ENCODE measurements around the gene RPS21. TPM values are rescaled to one million over a fixed set of nuclear protein-coding genes. Genes with fewer than 3 reads are reported as not detected.

Gene RPS21
- total and polyA plus RNA-seq, 9 of the 15 experiments (the other 6 are each of a cell fraction or from before 2014, with no cell fraction given), result 1,380 to 5,647 (median 3,091) TPM

DNA sequence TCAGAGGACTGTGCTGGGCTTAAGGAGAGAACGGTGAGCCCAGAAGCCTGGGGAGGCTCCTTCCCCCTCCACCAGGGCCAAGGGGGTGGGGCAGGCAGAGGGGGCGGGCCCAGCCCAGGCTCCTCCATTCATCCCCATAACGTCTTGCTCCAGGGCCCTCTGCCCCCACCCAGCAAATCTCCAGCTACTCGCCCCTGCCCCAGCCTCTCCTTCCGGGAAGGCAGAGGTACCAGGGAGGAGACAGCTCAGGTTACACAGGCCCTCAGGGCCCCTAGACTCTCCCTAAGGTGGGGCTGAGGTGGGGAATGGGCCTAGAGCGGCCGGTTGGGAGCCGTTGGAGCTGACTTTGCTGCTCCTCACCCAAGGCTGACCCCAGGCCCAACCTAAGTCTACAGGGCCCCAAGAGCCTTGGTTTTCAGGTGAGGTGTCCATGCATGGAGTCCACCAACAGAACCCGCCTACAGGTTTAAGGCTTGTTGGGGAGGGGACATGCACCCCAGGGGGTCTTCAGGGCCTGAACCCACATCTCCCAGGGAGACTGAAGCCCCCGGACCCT, 21.0 kb upstream of the RPS21 start (continued):
- TF ChIP-seq, protein P1, sequence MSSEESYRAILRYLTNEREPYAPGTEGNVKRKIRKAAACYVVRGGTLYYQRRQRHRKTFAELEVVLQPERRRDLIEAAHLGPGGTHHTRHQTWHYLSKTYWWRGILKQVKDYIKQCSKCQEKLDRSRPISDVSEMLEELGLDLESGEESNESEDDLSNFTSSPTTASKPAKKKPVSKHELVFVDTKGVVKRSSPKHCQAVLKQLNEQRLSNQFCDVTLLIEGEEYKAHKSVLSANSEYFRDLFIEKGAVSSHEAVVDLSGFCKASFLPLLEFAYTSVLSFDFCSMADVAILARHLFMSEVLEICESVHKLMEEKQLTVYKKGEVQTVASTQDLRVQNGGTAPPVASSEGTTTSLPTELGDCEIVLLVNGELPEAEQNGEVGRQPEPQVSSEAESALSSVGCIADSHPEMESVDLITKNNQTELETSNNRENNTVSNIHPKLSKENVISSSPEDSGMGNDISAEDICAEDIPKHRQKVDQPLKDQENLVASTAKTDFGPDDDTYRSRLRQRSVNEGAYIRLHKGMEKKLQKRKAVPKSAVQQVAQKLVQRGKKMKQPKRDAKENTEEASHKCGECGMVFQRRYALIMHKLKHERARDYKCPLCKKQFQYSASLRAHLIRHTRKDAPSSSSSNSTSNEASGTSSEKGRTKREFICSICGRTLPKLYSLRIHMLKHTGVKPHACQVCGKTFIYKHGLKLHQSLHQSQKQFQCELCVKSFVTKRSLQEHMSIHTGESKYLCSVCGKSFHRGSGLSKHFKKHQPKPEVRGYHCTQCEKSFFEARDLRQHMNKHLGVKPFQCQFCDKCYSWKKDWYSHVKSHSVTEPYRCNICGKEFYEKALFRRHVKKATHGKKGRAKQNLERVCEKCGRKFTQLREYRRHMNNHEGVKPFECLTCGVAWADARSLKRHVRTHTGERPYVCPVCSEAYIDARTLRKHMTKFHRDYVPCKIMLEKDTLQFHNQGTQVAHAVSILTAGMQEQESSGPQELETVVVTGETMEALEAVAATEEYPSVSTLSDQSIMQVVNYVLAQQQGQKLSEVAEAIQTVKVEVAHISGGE (CRISPR knock-in tag; IDR thresholded peaks at IDR 0.05), result no peak
- TF ChIP-seq PPARD (CRISPR knock-in tag; IDR thresholded peaks at IDR 0.05), result no peak
- TF ChIP-seq EP400 (IDR thresholded peaks at IDR 0.05), result no peak

DNA sequence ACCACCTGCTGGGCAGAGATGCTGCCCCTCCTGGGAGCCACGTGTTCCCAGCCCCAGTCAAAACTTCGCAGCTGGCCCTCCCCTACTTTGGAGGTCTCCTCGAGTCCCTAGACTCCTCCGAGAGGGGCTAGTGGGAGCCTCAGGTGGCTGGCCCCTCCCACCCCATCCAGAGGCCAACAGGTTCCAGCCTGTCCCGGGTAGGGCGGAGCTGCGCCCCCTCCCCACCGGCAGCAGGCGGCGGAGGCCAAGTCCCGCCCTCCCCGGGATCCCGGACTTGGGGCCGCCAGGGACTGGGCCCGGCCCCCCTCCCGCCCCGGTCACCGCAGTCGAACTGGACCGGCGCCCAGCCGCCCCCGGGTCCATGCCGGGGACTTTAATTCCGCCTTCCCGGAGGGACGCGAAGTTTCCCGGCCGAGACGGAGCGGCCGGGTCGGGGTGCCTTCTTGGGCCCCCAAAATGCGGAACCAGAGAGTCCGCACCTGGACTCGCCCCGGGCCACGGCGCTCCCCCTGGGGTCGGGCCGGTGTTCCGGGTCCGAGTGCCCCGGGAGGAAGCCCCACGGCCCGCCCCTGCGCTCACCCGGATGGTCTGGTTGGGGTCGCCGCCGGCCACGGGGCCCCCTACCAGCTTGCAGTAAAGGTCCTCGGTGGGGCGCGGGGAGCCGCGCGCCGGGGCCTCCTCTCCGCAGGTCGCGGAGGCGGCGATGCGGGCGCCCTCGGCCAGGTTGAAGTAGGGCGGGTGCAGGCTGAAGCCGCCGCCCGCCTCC, 20.4 kb upstream of the RPS21 start:
- Histone ChIP-seq H3K4me2 (ENCODE audit: insufficient read depth, low read length) (peak overlapping the region; percentile 85), H3K9me1 (ENCODE audit: control insufficient read depth, insufficient read depth, low read length) (peaks cover 4% of the 10 kb centered on the region), H3K9me3 (replicated peaks; ENCODE audit: control insufficient read depth, insufficient read depth, low read depth, low read length) (no peaks in the 10 kb centered on the region), H3K27ac (ENCODE audit: extremely low read depth, low read depth, low read length) (peak overlapping the region; percentile 69), H2AFZ (ENCODE audit: low read depth, low read length) (peak overlapping the region; percentile 57; the same call in 1 of the 2 replicates), H3K36me3 (ENCODE audit: control insufficient read depth, insufficient read depth, low read length) (peaks cover 14% of the 10 kb centered on the region; the same call in 1 of the 3 replicates), H3K4me1 (replicated peaks in 1 of 2; ENCODE audit: control insufficient read depth in 2 of 2, insufficient read depth in 2 of 2, low read length in 2 of 2) (peaks cover 57 to 100% of the 10 kb centered on the region in 2 experiments), H3K4me3 (peak overlapping the region; percentile 78), H4K20me1 (replicated peaks; ENCODE audit: control insufficient read depth, insufficient read depth, low read length) (peaks cover 10% of the 10 kb centered on the region; the same call in 1 of the 2 replicates), H3K79me2 (ENCODE audit: control insufficient read depth, insufficient read depth, low read length) (peaks cover 48% of the 10 kb centered on the region), H3K27me3 (ENCODE audit: control insufficient read depth in 2 of 2, insufficient read depth in 2 of 2, low read length in 2 of 2) (no peaks in the 10 kb centered on the region), H3K9ac (ENCODE audit: insufficient read depth in 1 of 2, low read depth in 2 of 2, low read length in 2 of 2) (peak overlapping the region; percentile 75 to 96)
- DNase-seq (ENCODE audit: extremely low read depth in 1 of 4, low spot score in 3 of 4) (peak; percentile 79 to 91 (median 86)), FAIRE-seq (no peak), ATAC-seq (peak; percentile 64)
- WGBS (ENCODE audit: insufficient coverage, low coverage, missing lambda C conversion rate), result 3% methylated on average over 26 of the region's 72 CpGs
- POLR2A ChIA-PET, result interaction anchor here (0.6 to 1.6 kb wide), 10 partner anchors 9 to 243 kb away, joined by 3 to 11 read pairs (median 4); partner anchors contain the start of gene RPS21
- intact Hi-C loops (cut with micrococcal nuclease) (loop anchor here (5.0 kb wide), 1 partner anchor 64 kb away; the partner anchor contains the start of gene ADRM1), in situ Hi-C loops (cut with MboI) (loop anchor here (5.0 to 10.0 kb wide), 2 partner anchors 59 to 372 kb away; no protein-coding TSS in a partner anchor)
- CTCF ChIA-PET (ENCODE audit: low intra/inter-chr PET ratio), result no interaction called here
- no TSS peak for BruUV-seq (replicated peaks)
- TF ChIP-seq SPI1 (IDR thresholded peaks at IDR 0.05; ENCODE audit: borderline replicate concordance, low read depth, low read length) (no peak), ZNF41 (CRISPR knock-in tag; conservative IDR thresholded peaks at IDR 0.05) (no peak), ZNF766 (CRISPR knock-in tag; conservative IDR thresholded peaks at IDR 0.05) (0 out of 2 replicates have a peak, but pooled peaks have one; percentile 43), XRCC4 (IDR thresholded peaks at IDR 0.05; ENCODE audit: extremely low read depth, insufficient read depth, insufficient read length) (no peak)
- TF ChIP-seq, protein P2, sequence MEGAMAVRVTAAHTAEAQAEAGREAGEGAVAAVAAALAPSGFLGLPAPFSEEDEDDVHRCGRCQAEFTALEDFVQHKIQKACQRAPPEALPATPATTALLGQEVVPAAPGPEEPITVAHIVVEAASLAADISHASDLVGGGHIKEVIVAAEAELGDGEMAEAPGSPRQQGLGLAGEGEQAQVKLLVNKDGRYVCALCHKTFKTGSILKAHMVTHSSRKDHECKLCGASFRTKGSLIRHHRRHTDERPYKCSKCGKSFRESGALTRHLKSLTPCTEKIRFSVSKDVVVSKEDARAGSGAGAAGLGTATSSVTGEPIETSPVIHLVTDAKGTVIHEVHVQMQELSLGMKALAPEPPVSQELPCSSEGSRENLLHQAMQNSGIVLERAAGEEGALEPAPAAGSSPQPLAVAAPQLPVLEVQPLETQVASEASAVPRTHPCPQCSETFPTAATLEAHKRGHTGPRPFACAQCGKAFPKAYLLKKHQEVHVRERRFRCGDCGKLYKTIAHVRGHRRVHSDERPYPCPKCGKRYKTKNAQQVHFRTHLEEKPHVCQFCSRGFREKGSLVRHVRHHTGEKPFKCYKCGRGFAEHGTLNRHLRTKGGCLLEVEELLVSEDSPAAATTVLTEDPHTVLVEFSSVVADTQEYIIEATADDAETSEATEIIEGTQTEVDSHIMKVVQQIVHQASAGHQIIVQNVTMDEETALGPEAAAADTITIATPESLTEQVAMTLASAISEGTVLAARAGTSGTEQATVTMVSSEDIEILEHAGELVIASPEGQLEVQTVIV (CRISPR knock-in tag; IDR thresholded peaks at IDR 0.05; ENCODE audit: borderline replicate concordance), result no peak
- TF ChIP-seq, protein P3, sequence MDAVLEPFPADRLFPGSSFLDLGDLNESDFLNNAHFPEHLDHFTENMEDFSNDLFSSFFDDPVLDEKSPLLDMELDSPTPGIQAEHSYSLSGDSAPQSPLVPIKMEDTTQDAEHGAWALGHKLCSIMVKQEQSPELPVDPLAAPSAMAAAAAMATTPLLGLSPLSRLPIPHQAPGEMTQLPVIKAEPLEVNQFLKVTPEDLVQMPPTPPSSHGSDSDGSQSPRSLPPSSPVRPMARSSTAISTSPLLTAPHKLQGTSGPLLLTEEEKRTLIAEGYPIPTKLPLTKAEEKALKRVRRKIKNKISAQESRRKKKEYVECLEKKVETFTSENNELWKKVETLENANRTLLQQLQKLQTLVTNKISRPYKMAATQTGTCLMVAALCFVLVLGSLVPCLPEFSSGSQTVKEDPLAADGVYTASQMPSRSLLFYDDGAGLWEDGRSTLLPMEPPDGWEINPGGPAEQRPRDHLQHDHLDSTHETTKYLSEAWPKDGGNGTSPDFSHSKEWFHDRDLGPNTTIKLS (IDR thresholded peaks at IDR 0.05; ENCODE audit: borderline replicate concordance, low read depth), result 0 out of 2 replicates have a peak, but pooled peaks have one; percentile 36
